GM19463 (cell line): ENCODE data around the gene SHISAL1.
"Not testable (repeated sequence)": the region's sequence is repeated elsewhere in the genome, so short reads cannot be mapped to it uniquely, and the experiment has no call there.

Experiments
- ATAC-seq: cut with Tn5 transposase; IDR thresholded peaks from one replicate; pipeline ENCODE4 v1.9.1; 2021; ENCODE audit warnings: mild to moderate bottlenecking, moderate library complexity; ENCODE audit not compliant: unreplicated experiment

The SHISAL1 gene

DNA sequence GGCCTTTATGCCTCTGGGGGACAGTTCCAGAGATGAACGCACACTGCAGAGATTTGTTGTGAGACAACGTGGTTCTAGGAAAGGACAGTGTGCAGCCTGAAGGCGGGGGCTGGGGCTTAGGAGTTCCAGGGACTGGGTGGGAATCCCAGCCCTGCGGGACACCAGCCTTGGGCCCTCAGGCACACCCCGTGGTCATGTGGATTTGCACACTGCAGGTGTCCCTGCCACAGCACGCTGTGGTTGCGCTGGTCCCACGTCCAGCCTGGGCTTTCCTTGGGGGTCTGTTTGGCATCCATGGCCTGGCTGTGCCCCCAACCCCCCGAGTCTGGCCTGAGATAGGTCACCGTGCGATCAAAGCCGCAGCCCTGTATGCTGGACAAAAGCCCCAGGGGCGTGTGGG lies 7.3 kb downstream of the SHISAL1 start:
- ATAC-seq: no peak

DNA sequence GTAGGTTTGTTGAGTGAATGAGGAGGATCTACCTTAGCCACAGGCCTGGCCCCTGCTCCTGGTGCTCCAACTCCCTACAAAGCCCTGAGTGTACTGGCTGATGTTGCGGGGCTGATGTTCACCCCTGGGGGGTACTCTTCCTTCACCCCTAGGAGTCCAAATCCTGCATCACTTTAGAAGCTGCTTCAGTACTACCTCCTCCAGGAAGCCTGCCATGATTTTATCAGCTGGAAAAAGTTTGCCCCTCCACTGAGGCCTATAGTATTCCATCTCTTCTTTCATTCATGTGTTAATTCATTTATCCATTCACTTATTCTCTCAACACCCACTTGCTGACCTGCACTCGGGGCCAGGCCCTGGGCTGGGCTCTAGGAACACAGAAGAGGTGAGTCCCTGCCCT lies 7.8 kb downstream of the SHISAL1 start:
- no peak for ATAC-seq

- ATAC-seq: no peak
These were observed 8.4 kb downstream of the SHISAL1 start for GRCh38 chr22:44304354-44304753.

DNA sequence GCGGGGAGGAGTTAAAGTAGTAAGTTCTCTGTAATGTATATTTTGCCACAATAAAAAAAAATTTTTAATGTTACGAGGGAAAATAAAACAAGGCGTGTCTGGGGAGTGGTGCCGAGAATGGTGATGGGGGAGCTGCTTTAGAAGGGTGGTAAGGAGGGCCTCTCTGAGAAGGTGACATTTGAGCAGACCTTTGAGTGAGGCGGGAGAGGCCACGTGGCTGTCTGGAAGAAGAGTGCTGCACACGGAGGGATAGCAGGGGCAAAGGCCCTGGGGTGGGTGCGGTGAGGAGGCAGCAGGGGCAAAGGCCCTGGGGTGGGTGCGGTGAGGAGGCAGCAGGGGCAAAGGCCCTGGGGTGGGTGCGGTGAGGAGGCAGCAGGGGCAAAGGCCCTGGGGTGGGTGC lies 10.4 kb downstream of the SHISAL1 start:
- ATAC-seq: not testable (repeated sequence)

- ATAC-seq: no peak
These were observed 11.7 kb downstream of the SHISAL1 start for GRCh38 chr22:44301039-44301438.

GRCh38 chr22:44299124-44299523 lies 13.6 kb downstream of the SHISAL1 start:
- no peak for ATAC-seq

DNA sequence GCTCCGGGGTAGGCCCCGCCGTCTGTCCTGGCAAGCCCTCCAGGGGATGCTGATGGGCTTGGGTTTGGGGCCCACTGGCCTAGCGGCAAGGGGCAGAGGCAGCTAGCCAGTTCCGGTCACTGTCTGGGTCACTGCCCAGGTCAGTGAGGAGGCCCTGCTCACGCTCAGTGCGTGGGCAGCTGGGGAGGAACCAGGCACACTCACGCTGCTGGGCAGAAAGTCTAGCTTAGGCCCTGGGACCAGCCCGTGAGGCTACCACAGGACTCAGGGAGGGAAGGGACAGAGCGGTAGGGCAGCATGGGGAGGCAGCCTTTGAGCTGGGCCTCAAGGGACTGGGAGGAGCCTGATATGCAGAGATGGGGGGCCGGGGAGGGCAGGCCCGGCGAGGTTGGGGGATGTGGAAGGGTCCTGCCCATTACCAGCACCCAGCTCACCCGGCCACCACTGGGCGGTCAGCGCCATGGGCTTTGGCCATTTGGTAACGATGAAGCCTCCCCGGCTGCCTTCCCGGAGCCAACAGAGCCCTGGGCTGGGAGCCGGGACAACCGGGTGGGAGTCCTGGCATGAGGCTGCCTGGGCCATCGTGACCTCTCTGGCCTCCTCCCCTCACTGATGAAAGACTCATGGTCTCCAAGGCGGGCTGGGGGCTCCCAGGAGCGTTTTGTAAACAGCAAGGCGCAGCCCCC lies 14.2 kb downstream of the SHISAL1 start:
- no peak for ATAC-seq

DNA sequence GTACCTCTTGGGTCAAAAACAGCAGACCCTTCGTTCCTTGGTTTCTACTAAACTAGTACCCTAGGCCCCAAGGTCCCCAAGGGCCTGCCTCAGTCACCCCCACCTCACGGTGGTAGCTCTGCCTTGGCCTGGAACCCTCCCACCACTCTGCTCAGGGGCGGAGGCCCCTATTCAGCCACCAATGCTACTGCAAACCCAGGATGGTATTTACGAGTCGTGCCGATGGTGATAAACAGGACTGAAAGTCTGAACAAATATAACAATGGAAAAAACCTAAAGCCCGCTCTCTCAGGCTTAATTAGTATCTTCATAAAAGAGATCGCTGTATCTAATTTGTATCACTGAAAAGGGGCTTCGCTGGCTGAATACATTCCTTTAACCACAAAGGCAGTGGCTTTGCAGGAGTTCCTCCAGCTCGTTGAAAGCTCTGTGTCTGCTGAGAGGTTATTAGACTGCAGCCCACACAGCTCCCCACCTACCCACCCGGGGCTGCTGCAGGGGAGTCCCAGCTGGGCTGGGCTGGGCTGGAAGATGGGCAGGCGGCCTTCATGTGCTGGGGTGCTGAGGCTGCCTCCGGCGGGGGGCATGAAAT lies 15.2 kb downstream of the SHISAL1 start:
- ATAC-seq: no peak

- no peak for ATAC-seq
These were observed 17.3 kb downstream of the SHISAL1 start for GRCh38 chr22:44295406-44295805.

- ATAC-seq: no peak
These were observed 18.9 kb downstream of the SHISAL1 start for GRCh38 chr22:44293876-44294275.

- no peak for ATAC-seq
These were observed 19.7 kb downstream of the SHISAL1 start for GRCh38 chr22:44293034-44293433.

DNA sequence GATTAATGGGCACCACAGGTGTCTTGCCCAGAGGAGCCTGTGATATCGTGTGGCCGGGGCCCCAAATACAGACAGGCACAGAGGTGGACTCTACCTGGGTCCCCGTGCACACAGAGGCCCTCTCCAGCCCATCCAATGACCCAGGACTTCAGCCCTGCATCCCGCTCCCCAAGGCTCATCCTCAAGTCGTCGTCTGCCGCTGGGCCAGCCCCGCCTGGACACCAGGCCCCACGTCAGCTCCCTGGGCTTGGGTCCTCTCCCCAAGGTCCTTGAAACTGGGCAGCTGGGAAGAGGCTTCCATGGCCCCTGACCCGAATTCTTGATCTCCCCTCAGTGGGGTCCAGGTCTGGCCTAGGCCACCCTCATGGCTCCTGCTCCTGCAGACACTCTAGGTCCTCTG lies 20.2 kb downstream of the SHISAL1 start:
- ATAC-seq: no peak

GRCh38 chr22:44291674-44292360 lies 20.9 kb downstream of the SHISAL1 start:
- no peak for ATAC-seq

GRCh38 chr22:44291265-44291664 lies 21.5 kb downstream of the SHISAL1 start:
- no peak for ATAC-seq

DNA sequence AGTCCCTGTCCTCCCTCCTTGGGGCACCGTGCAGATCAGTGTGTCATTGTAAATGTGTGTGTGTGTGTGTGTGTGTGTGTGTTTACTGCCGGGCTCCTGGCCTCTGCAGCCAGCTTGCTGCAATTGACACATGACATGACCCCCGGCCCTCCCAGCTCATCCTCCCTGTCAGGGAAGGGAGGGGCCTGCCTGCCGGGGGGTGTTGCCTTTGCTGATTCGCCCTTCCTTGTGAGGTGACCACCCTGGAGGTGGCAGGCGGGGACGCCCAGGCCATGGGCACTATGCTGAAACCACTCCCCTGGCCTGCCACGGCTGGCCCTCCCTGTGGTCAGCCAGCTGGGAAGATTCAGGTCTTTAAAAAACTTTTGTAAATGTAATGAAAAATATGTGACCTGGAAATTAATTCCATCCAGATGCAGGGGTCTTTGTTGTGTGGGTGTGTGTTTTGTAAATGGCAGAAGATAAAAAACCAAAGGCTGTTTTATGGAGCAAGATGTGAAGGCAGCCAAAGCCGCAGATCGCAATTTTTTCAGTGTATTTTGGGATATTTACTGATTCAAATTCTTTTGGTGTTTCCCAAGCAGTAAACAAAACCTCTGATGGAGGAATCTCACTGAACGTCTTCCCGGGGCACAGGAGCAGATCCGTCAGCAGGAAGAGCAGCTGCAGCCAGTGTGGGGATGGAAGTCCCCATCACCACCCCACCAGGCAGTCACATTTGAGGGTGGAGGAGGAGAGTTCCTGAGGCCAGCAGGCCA lies 23.2 kb downstream of the SHISAL1 start:
- no peak for ATAC-seq

DNA sequence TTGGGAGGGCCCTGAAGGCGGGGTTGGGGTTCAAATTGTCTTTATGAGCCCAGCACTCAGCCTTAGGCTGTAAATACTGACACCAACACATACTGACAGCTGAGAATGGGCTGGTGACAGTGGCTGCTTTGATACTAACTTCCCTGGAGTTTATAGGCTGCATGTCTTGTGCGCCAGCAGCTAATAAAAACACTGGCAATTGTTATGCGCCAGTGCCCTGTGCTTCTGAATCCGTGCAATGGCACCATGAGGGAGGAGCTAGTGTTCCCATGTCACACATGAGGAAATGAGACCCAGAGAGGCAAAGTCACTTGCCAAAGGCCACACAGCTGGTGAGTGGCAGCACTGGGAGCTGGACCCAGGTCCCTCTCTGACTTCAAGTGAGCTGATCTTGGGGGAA lies 23.8 kb downstream of the SHISAL1 start:
- ATAC-seq: no peak

DNA sequence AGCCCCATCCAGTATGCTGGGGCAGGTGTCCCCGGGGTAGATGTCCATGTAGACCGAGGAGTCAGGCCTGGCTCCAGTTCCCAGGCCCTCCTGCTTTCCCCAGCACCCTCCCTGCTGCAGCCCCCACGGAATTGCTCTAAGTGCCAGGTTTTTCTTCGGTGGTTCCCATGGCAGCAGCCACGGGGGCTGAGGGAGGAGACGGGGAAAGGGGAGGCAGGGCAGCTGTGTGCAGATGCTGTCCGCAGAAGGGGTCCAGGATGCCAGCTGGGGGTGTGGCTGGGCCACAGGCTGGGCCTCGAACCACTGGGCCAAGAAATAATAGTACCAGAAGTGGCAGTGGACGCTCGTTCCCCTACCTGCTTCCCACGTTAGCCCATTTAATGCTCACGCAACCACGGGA lies 25.0 kb downstream of the SHISAL1 start:
- no peak for ATAC-seq

DNA sequence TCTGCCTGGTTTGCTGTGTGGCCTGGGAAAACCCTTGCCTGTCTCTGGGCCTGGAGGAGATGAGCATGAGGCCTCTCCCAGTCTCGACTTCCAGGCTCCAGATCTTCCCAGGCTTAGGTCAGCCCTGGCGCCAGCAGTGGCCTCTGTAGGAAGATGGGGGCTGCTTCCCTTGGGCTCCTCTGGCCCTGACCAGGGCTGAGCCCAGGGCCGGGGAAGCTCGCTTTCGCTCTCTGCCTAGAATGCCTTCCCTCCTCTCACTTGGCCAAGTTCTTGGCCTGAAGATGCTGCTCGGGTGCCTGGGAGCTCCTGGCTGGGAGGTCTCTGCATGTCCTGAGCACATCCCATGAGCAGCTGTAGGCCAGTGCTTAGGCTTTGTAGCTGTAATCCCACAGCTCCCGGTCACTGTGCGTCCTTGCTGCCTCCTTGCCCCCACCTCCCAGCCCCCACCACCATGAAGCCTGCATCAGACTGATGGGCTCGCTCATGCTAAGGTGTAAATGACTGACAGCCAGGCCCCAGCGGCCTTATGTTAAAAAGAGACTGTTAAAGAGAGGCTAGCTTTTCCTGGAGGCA lies 25.5 kb downstream of the SHISAL1 start:
- ATAC-seq: no peak

DNA sequence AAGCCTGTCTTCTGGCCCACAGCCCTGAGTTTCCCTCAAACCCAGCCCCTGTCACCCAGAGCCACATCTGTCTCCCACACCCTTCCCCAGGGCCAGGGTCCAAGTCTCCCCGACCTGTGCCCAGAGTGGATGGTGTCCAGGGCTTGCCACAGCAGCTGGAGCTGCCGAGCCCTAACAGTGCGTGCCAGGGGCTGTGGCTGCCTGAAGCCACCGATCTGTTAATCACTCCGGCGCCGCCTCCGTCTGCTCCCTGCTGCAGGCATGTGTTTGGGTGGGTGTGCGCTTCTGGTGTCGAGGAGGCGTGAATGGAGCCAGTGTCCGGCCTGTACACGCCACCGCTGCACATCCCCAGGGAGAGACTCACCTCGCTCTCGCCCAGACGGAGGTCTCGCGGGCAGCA lies 26.1 kb downstream of the SHISAL1 start:
- ATAC-seq: no peak

DNA sequence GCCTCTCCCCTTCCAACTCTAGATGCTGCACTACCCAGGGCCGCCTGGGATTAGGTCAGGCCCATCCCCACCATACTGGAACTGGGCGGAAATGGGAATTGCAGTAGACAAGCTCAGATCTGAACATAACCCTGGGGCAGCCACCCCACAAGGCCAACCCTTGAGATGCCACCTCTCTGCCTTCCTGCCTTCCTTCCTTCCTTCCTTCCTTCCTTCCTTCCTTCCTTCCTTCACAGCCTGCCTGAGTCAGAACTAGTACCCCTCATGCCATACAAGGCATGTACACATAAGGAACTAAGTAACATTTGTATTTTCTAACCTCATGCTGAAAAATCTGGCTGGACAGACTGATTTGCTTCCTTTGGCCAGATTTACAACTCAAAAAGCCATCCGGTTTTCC lies 28.0 kb downstream of the SHISAL1 start:
- ATAC-seq: no peak
